Keratinocyte (primary cell): ENCODE measurements around the gene MAGI1.

Experiments
- CTCF ChIP-seq, 3 experiments: IDR thresholded peaks in 1 of 3; conservative IDR thresholded peaks in 1 of 3; optimal IDR thresholded peaks in 1 of 3; 2 replicates in 2 of 3; 3 replicates in 1 of 3; pipeline versions ENCODE3 to v1.5.1; 2011; ENCODE audit warnings: low read length in 3 of 3, mild to moderate bottlenecking in 3 of 3, moderate library complexity in 2 of 3, control low read depth in 1 of 3, inconsistent platforms in 1 of 3; ENCODE audit not compliant: insufficient read depth in 2 of 3; ENCODE audit errors: extremely low read depth in 1 of 3
- EZH2 ChIP-seq: IDR thresholded peaks from one replicate; pipeline ENCODE4 v1.6.1; 2012; ENCODE audit warnings: inconsistent platforms, mild to moderate bottlenecking, low read length, moderate library complexity

GRCh38 chr3:65617787-65618186, 420.9 kb downstream of the MAGI1 start:
- TF ChIP-seq CTCF (optimal IDR thresholded peaks at IDR 0.05 in 1 of 3, IDR thresholded peaks at IDR 0.05 in 1 of 3, conservative IDR thresholded peaks at IDR 0.05 in 1 of 3; ENCODE audit: extremely low read depth in 1 of 3, insufficient read depth in 2 of 3, low read length in 3 of 3) (no peak), EZH2 (no peak)
